Limb (tissue), 2 donors: ENCODE data around the gene SNTG2.
A peak's percentile ranks its signal among the peaks of the same experiment; 100 is the strongest.

Source experiments
- DNase-seq, 2 donors: peaks; one replicate each; pipeline ENCODE4 v3.0.0-alpha.2; 2016; ENCODE audit errors: extremely low spot score in 2 of 2

The SNTG2 gene

GRCh38 chr2:1137913-1138391 lies 187.3 kb downstream of the SNTG2 start:
- no peak for DNase-seq

DNA sequence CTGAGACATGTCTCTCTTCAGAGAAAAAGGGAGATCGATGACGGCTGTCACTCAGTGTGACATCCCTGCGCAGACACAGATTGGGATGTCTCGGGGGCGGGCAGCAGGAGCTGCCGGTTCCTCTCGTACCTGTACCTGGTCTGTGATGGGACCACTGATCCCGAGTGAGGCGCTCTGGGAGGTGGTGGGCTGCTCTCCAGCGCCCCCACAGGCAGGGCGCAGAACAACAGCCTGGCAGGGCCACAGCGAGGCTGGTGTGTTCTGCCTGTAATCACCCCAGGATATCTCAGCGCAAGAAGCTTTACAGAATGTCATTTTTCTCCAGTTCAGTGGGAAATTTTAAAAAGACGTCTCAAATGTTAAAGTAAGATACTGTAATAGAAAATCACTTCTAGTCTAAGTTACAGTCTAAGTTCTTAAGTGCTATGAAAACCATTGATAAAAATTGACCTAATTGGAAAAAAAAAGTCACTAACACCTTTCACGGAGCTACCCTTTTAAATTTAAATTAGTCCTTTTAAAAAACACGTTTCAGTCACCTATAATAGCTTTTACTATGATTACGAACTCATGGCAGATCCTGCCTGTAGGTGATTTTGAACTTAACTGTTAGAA lies 189.8 kb downstream of the SNTG2 start:
- peak in 1 of 2 donors; percentile 58 for DNase-seq

GRCh38 chr2:1141079-1141478 lies 190.4 kb downstream of the SNTG2 start:
- DNase-seq, result no peak

DNA sequence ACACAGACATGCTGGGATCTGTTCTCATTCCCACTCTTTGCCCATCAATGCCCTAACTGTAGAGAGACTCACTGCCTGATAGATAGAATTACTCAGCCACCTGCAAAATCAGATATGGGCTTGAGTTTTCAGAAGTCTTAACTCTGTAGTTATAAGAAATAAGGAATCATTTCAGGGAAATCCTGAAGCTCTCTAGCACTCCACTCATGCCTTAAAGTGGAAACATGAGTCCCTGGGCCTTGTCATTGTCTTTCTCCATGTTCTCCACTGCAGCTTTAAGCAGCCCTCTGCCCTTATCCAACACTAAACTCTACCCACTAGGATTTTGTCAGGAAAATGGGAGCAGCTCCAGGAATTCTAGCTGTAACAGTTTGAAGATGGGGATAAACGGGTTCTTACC lies 192.5 kb downstream of the SNTG2 start:
- no peak for DNase-seq

- DNase-seq, result no peak
Measured at GRCh38 chr2:1147873-1148612, 197.4 kb downstream of the SNTG2 start.

GRCh38 chr2:1150724-1151511 lies 200.3 kb downstream of the SNTG2 start:
- no peak for DNase-seq

DNA sequence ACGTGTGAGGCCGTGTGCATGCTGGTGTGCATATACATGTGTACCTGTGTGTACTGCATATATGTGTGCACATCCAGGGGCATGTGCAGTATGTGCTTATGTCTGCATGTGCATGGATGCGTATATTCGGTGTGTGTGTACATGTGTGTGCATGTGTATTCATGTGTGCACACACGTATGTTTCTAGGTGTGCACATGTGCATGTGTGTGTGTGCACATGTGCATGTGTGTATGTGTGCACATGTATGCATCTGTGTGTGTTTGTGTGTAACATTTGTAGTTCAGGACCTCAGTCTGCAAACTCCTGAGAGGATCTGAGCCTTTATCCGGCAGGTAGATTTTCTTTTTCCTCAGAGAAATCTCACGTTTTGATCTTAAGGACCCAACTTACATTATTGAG lies 201.7 kb downstream of the SNTG2 start:
- DNase-seq, result no peak

GRCh38 chr2:1153920-1154319 lies 203.3 kb downstream of the SNTG2 start:
- DNase-seq, result no peak

DNA sequence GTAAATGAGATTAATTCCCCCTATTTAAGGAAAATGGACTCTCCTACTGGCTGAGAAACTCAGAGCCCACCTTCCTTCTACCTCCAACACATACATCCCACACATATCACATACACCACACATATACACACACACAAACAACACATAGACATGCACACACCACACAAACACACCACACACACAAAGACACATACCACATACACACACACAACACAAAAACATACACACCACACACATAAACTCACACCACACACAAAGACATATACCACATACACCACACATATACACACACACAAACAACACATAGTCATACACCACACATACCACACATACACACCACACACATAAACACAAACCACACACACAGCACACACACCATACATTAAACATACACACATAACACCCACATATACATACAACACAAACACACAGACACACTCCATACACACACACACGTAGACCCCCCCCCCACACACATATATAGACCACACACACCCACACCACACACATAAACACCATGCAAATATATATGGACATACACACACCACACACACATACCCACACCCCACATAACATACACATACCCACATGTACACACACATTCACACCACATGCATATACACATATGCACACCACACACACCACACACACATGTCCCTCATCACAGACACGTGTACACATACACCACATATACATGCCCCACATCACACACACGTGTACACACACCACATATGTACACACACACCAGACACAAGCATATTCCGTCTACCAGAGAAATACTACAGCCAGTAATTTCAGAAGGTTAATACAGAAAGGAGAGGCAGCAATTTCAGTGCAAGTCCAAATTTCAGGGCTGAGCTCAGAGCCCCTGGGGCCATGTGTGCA lies 204.3 kb downstream of the SNTG2 start:
- no peak for DNase-seq

DNA sequence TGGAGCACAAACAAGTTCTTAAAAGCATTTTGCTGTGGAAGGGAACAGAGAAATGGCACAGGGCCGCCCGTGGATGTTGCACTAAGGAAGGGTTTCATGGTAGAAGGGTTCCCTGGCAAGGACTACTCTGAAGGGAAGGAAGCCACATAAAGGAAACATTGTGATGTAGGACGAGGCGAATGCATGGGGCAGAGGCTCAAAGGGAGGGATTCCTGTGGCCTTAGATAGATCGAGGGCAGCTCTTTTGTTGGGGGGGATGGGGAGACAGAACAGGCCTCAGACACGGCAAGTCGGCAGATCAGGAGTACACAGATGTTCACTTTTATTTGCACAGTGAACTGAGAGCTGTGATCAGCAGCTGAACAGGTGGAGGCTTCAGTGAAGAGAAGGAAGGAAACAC lies 205.4 kb downstream of the SNTG2 start:
- DNase-seq, result no peak

DNA sequence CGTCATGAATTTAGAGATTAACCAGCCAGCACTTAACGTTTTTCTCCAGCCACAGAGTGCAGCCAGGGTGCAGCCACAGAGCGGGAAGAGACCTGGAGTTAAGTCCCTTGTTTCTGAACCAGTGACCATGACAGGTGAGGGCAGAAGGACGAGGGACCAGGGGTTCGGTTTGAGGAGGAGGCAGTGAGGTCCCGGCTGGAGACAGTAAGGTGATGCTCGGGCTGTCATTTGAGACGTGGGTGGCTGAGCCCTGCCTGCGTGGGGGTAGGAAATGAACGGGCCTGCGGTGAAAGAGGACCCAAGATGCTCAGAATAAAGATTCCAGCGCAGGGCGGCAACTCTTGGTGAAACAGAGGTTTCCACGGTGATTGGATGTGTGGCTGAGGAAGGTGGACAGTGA lies 205.9 kb downstream of the SNTG2 start:
- DNase-seq, result no peak

GRCh38 chr2:1157107-1157506 lies 206.5 kb downstream of the SNTG2 start:
- DNase-seq, result no peak

GRCh38 chr2:1159013-1159412 lies 208.4 kb downstream of the SNTG2 start:
- no peak for DNase-seq

DNA sequence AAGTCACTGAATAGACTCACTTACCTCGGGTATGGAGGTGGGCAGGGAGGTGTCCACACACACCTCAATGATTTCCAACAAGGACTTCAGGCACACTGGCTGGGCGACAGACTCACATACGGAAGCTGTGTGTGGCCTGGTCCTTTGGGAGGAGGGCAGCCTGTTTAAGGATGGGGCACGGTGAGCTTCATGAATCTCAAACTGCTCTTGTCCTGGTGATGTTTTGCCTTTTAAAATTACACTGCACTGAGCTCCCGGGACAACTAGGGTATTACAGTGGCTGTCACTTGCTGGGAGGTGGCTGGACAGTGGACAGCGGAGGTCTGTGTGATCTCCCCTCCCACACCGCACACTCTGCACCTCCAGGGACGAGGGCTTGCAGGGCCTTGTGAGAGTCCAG lies 211.6 kb downstream of the SNTG2 start:
- no peak for DNase-seq

DNA sequence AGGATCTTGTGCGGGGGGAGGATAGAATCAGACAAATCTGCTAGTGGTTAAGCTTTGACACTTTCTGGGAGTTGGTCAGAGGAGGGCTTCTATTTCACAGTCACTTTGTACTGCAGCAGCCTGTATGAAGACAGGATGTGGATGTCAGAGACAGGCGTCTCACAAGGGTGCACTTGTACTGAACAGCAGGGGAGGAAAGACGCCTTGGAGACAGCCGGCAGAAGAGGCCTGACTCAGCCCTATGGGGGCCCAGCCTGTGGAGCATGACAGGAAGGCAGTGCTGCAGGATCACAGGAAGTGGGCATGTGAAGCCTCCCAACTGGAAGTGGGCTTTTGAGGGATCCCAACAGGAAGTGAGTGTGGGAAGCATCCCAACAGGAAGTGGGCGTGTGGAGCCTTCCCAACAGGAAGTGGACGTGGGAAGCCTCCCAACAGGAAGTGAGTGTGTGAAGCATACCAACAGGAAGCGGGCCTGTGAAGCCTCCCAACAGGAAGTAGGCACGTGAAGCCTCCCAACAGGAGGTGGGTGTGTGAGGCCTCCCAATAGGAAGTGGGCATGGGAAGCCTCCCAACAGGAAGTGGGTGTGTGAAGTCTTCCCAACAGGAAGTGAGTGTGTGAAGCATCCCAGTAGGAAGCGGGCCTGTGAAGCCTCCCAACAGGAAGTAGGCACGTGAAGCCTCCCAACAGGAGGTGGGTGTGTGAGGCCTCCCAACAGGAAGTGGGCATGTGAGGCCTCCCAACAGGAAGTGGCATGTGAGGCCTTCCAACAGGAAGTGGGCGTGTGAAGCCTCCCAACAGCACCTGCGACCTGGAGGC lies 212.3 kb downstream of the SNTG2 start:
- no peak for DNase-seq

GRCh38 chr2:1166976-1167375 lies 216.3 kb downstream of the SNTG2 start:
- DNase-seq, result no peak

- no peak for DNase-seq
Measured at GRCh38 chr2:1168846-1169245, 218.2 kb downstream of the SNTG2 start.

DNA sequence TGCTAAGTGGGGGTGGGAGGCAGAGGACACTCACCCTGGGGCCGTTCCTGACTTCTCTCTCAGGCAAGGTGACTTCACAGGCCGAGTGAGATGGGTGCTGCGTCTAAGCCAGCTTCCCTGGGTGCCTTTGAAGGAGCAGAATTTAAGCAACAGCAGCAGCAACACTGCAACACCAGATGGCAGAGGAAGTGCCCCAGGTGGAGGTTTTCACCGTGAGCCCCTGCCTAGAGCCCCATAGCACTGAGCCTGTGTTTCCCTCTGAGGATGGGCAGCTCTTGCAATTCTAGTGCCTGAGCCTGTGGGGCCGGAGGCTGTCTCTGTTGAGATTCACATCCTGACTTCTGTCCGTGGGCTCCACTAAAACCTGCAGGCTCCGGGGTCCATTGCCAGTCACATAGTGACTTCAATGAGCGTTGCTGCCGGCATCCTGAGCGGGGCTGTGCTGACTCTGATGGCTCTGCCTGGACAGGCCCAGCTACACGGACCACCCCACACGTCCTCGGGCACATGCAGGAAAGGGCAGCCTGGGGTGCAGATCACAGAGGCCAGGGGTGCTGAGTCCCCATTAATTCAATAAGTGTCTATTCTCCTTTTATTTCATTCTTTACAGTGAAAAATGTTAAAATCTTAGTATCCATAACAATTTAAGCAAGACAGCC lies 218.8 kb downstream of the SNTG2 start:
- DNase-seq, result no peak

DNA sequence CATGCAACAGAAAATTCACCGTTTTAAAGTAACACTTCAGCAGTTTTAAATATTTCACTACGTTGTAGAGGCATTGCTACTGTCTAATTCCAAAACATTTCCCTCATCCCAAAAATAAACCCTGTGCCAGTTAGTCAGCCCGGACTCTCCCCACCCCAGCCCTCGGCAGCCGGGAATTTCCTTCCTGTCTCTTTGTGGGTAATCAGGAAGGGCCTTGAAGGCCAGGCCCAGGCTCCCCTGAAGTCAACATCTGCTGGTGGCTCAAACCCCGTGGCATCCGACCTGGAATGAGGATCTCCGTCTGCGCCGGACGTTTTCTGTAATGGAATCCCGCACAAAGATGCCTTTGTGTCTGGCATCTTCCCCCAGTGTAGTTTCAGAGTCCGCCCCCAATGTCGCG lies 219.6 kb downstream of the SNTG2 start:
- no peak for DNase-seq

- DNase-seq, result no peak
Measured at GRCh38 chr2:1170711-1171110, 220.1 kb downstream of the SNTG2 start.
